GM19099 (cell line): ENCODE measurements around the gene TFB2M.

ENCODE experiments used
- POLR2A ChIP-seq: IDR thresholded peaks from 3 replicates; pipeline ENCODE4 v1.6.1; 2011; ENCODE audit warnings: low read depth; ENCODE audit not compliant: insufficient read length; ENCODE audit errors: extremely low read depth

TFB2M gene

GRCh38 chr1:246532519-246532918 lies 33.5 kb downstream of the TFB2M start:
- TF ChIP-seq POLR2A, result no peak

- TF ChIP-seq POLR2A, result no peak
Measured at GRCh38 chr1:246530482-246530881, 35.6 kb downstream of the TFB2M start.

- TF ChIP-seq POLR2A, result no peak
Measured at GRCh38 chr1:246528933-246529731, 36.9 kb downstream of the TFB2M start.

GRCh38 chr1:246527402-246528088 lies 38.5 kb downstream of the TFB2M start:
- TF ChIP-seq POLR2A, result no peak

GRCh38 chr1:246526915-246527314 lies 39.1 kb downstream of the TFB2M start:
- TF ChIP-seq POLR2A, result no peak

GRCh38 chr1:246526380-246526779 lies 39.7 kb downstream of the TFB2M start:
- no peak for TF ChIP-seq POLR2A

- no peak for TF ChIP-seq POLR2A
Measured at GRCh38 chr1:246519514-246519913, 46.5 kb downstream of the TFB2M start.

GRCh38 chr1:246518456-246519205 lies 47.4 kb downstream of the TFB2M start:
- TF ChIP-seq POLR2A, result no peak

GRCh38 chr1:246517391-246517790 lies 48.7 kb downstream of the TFB2M start:
- TF ChIP-seq POLR2A, result no peak

GRCh38 chr1:246516126-246516525 lies 49.9 kb downstream of the TFB2M start:
- TF ChIP-seq POLR2A, result no peak

GRCh38 chr1:246515390-246516005 lies 50.6 kb downstream of the TFB2M start:
- TF ChIP-seq POLR2A, result no peak

- TF ChIP-seq POLR2A, result no peak
Measured at GRCh38 chr1:246513619-246514343, 52.3 kb downstream of the TFB2M start.

GRCh38 chr1:246513041-246513440 lies 53.0 kb downstream of the TFB2M start:
- no peak for TF ChIP-seq POLR2A

- TF ChIP-seq POLR2A, result no peak
Measured at GRCh38 chr1:246512635-246513034, 53.4 kb downstream of the TFB2M start.
